HepG2 (cell line): ENCODE data around the gene COPA. TPM values are rescaled to one million over a fixed set of nuclear protein-coding genes. Genes with fewer than 3 reads are reported as not detected.

ENCODE experiments used
- ATAC-seq: fragments of 200-7000 bp; cut with Tn5 transposase; 3 replicates; pipeline ENCODE4 v1.9.1; 2020; ENCODE audit warnings: mild to moderate bottlenecking, moderate library complexity
- BruUV-seq: library from RNA; stranded (reverse); fragments of 400-500 nt; replicated peaks from 2 replicates; lab custom pipeline; 2021; lab: Mats Ljungman, UMichigan
- CTCF ChIA-PET: fragments of 300-600 bp; formaldehyde crosslinking; extraction: SDS; loops from one replicate; lab custom pipeline; 2021; ENCODE audit warnings: low total read pairs, inconsistent platforms, low intra/inter-chr PET ratio; lab: Yijun Ruan, JAX
- POLR2A ChIA-PET: fragments of 350-600 bp; sonication (Branson Sonifier 250); formaldehyde crosslinking; loops from one replicate; lab custom pipeline; 2020; ENCODE audit warnings: antibody characterized with exemption, inconsistent platforms; lab: Yijun Ruan, JAX
- DNase-seq: peaks from one replicate; pipeline ENCODE4 v3.0.0-alpha.2; 2015; ENCODE audit warnings: low spot score
- FAIRE-seq: peaks from 3 replicates; lab custom pipeline; 2011; peaks lifted over from hg19 to GRCh38; lab: Jason Lieb, UNC
- H2AFZ ChIP-seq: one replicate; pipeline ENCODE4 v1.6.1; 2011; ENCODE audit warnings: low read length, inconsistent platforms
- H3K27ac ChIP-seq: fragments of 300-600 bp; 3 replicates; pipeline ENCODE4 v1.8.0; 2011; ENCODE audit warnings: mixed run types, mild to moderate bottlenecking, mixed read lengths, low read length, inconsistent platforms; ENCODE audit not compliant: insufficient read depth; ENCODE audit errors: extremely low read length
- H3K27me3 ChIP-seq, 2 experiments: fragments of 200-600 bp in 1 of 2; 2 replicates in 1 of 2; 3 replicates in 1 of 2; pipeline versions ENCODE4 v1.6.0 to v1.8.0; 2011; ENCODE audit warnings: low read length in 2 of 2, mild to moderate bottlenecking in 2 of 2, moderate library complexity in 2 of 2, inconsistent platforms in 1 of 2; ENCODE audit not compliant: insufficient read depth in 2 of 2, control insufficient read depth in 1 of 2
- H3K36me3 ChIP-seq, 2 experiments: fragments of 200-600 bp in 1 of 2; replicated peaks in 1 of 2; 2 replicates in 1 of 2; 3 replicates in 1 of 2; pipeline versions ENCODE4 v1.5.1 to v1.8.0; 2011; ENCODE audit warnings: low read length in 2 of 2, inconsistent platforms in 1 of 2; ENCODE audit not compliant: insufficient read depth in 2 of 2, control insufficient read depth in 1 of 2
- H3K4me1 ChIP-seq: 2 replicates; pipeline ENCODE4 v1.5.1; 2012; ENCODE audit warnings: low read length, inconsistent platforms; ENCODE audit not compliant: insufficient read depth
- H3K4me2 ChIP-seq: 2 replicates; pipeline ENCODE4 v1.6.0; 2011; ENCODE audit warnings: low read depth, low read length, inconsistent platforms
- H3K4me3 ChIP-seq, 3 experiments: fragments of 200-600 bp in 1 of 3; sonication (generic), shearing (Covaris generic) in 1 of 3; replicated peaks in 1 of 3; 2 replicates each; pipeline ENCODE4 v1.5.1; 2011 to 2016; ENCODE audit warnings: low read length in 3 of 3, inconsistent platforms in 2 of 3, low read depth in 2 of 3, mild to moderate bottlenecking in 2 of 3, control low read depth in 1 of 3, mixed read lengths in 1 of 3; ENCODE audit not compliant: insufficient read depth in 1 of 3
- H3K79me2 ChIP-seq: one replicate; pipeline ENCODE4 v1.6.1; 2011; ENCODE audit warnings: low read length, inconsistent platforms; ENCODE audit not compliant: insufficient read depth
- H3K9ac ChIP-seq: 2 replicates; pipeline ENCODE4 v1.6.0; 2011; ENCODE audit warnings: mild to moderate bottlenecking, low read depth, low read length, inconsistent platforms; ENCODE audit not compliant: insufficient read depth
- H3K9me3 ChIP-seq: 2 replicates; pipeline ENCODE4 v1.5.1; 2012; ENCODE audit warnings: mild to moderate bottlenecking, low read length
- H4K20me1 ChIP-seq: 2 replicates; pipeline ENCODE4 v1.6.0; 2011; ENCODE audit warnings: inconsistent platforms, mild to moderate bottlenecking, low read length, moderate library complexity; ENCODE audit not compliant: insufficient read depth
- ATF1 ChIP-seq: IDR thresholded peaks from 2 replicates; pipeline ENCODE4 v1.6.1; 2016; ENCODE audit warnings: mild to moderate bottlenecking, control low read depth
- FOXA3 ChIP-seq: IDR thresholded peaks from 2 replicates; pipeline ENCODE4 v1.6.1; 2016; ENCODE audit warnings: missing genetic modification reagents, missing compliant biosample characterization
- KAT7 ChIP-seq: IDR thresholded peaks from 2 replicates; pipeline ENCODE4 v1.6.1; 2018; ENCODE audit warnings: borderline replicate concordance, missing compliant biosample characterization
- PTBP1 ChIP-seq: fragments of 200-400 bp; formaldehyde crosslinking; IDR thresholded peaks from 2 replicates; pipeline ENCODE4 v1.6.1; 2018; ENCODE audit warnings: low read length, low read depth; ENCODE audit not compliant: poor library complexity, severe bottlenecking
- YEATS2 ChIP-seq: sonication (generic); formaldehyde crosslinking; IDR thresholded peaks from 2 replicates; pipeline ENCODE4 v1.4.0; 2020; ENCODE audit warnings: missing genetic modification reagents, borderline replicate concordance
- ZFP41 ChIP-seq: sonication (generic); formaldehyde crosslinking; IDR thresholded peaks from 2 replicates; pipeline ENCODE4 v1.4.0; 2020; ENCODE audit warnings: mild to moderate bottlenecking, missing genetic modification reagents, borderline replicate concordance
- ZNF367 ChIP-seq: sonication (generic); formaldehyde crosslinking; IDR thresholded peaks from 2 replicates; pipeline ENCODE4 v1.4.0; 2020; ENCODE audit warnings: missing genetic modification reagents, borderline replicate concordance
- ZNF580 ChIP-seq: IDR thresholded peaks from 2 replicates; pipeline ENCODE4 v1.6.1; 2016; ENCODE audit warnings: low read depth, borderline replicate concordance
- WGBS: methylation state at CpG from one replicate; pipeline ENCODE4 v1.1.6; 2017; ENCODE audit warnings: low lambda C conversion rate; 5-methylcytosine and 5-hydroxymethylcytosine counted together
- in situ Hi-C: cut with HindIII; loops from 2 replicates; pipeline ENCODE4 v1.10.0; 2017; ENCODE audit warnings: low pct_unique_long_range_greater_than_20kb; ENCODE audit not compliant: extremely low pct_ligation_motif_present
- intact Hi-C: fragments of 100-400 bp; cut with micrococcal nuclease; formaldehyde crosslinking; loops from one replicate; pipeline ENCODE4 v1.10.0; 2022; ENCODE audit not compliant: unreplicated experiment
- polyA plus RNA-seq, 8 experiments: library from polyadenylated mRNA; depleted of rRNA in 3 of 8; stranded (reverse) in 7 of 8; unstranded in 1 of 8; fragments of >200 nt; fragmentation: Illumina TruSeq in 4 of 8; extraction: Trizol in 4 of 8; gene quantifications; 2 replicates each; pipeline versions ENCODE4 v1.2.1 to v1.2.3, GENCODE V29; 2011 to 2016; ENCODE audit warnings: low read depth in 4 of 8, missing spikeins in 1 of 8, mixed read lengths in 1 of 8; ENCODE audit not compliant: insufficient read depth in 1 of 8
- total RNA-seq, 5 experiments: library from RNA; depleted of rRNA; stranded (reverse); fragments of >200 nt; fragmentation: Illumina TruSeq; extraction: Trizol; gene quantifications; 2 replicates each; pipeline ENCODE4 v1.2.3, GENCODE V29; 2016; ENCODE audit warnings: low read depth in 1 of 5

Gene COPA
- total and polyA plus RNA-seq, 2 of the 13 experiments (the other 11 are each of a cell fraction or from before 2014, with no cell fraction given) = 160 to 197 TPM

DNA sequence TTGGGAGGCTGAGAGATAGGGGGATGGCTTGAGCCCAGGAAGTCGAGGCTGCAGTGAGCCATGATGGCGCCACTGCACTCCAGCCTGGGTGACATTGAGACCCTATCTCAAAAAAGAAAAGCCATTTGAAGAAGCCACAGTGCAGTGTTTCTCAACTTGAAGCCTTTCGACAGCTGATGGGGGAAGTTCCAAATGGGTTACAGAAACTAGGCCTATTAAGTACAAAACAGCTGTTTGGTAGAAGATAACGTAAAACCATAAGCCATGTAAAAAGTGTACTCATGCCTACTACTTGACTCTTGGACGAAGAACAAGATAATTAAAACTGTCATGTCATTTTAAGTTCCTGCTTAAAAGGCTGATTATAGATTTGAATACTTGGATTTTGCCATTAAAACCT is 16.6 kb downstream of the COPA start:
- no peak for TF ChIP-seq ATF1
- no peak for TF ChIP-seq PTBP1
- DNase-seq (no peak), FAIRE-seq (no peak), ATAC-seq (no peak)
- ChIA-PET POLR2A (no interaction called here), CTCF (no interaction called here)
- BruUV-seq = no TSS peak
- no peak overlapping the region for H3K9ac ChIP-seq
- H3K36me3 ChIP-seq = peaks cover 16 to 86% of the 10 kb centered on the region in 2 experiments
- in situ Hi-C loops (no loop called here), intact Hi-C loops (no loop called here)
- H3K9me3 ChIP-seq = no peaks in the 10 kb centered on the region
- peaks cover 20% of the 10 kb centered on the region for H3K79me2 ChIP-seq
- no peaks in the 10 kb centered on the region for H3K4me1 ChIP-seq
- WGBS = 98% methylated on average over 5 of the region's 5 CpGs
- no peak overlapping the region for H2AFZ ChIP-seq
- H3K27me3 ChIP-seq = no peaks in the 10 kb centered on the region
- no peak overlapping the region for H3K27ac ChIP-seq
- no peak overlapping the region for H3K4me2 ChIP-seq
- no peak overlapping the region for H3K4me3 ChIP-seq
- peaks cover 8% of the 10 kb centered on the region for H4K20me1 ChIP-seq

DNA sequence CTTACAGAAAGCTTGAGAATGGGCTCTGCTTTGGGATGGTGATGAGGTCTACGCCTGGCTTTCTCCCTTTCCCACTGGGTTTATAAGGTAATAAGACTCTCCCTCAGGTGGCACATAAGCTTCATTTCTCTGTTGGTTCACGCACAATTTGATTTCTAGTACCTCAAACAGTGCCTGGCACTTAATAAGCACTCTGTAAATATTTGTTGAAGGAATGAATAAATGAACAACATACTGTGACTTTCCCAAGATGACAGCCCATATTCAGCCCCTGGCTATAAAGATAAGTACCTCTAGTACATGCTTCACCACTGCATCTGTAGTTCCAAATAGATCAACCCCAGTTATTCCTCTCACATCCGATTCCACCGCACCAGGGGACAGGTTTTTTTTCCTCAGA is 17.8 kb downstream of the COPA start:
- CTCF ChIA-PET = no interaction called here
- in situ Hi-C loops = no loop called here
- H2AFZ ChIP-seq = no peak overlapping the region
- no peaks in the 10 kb centered on the region for H3K9me3 ChIP-seq
- peaks cover 28% of the 10 kb centered on the region for H3K79me2 ChIP-seq
- POLR2A ChIA-PET = no interaction called here
- H3K4me2 ChIP-seq = no peak overlapping the region
- H3K9ac ChIP-seq = no peak overlapping the region
- 98% methylated on average over 4 of the region's 4 CpGs for WGBS
- no peak overlapping the region for H3K4me3 ChIP-seq
- no peaks in the 10 kb centered on the region for H3K27me3 ChIP-seq
- H3K36me3 ChIP-seq = peaks cover 14 to 84% of the 10 kb centered on the region in 2 experiments
- ATAC-seq (no peak), FAIRE-seq (no peak), DNase-seq (no peak)
- H4K20me1 ChIP-seq = peaks cover 15% of the 10 kb centered on the region
- BruUV-seq = no TSS peak
- intact Hi-C loops = no loop called here
- TF ChIP-seq ZFP41 (CRISPR knock-in tag) (no peak), ZNF580 (CRISPR knock-in tag) (no peak), FOXA3 (CRISPR knock-in tag) (no peak), ZNF367 (no peak), KAT7 (no peak), YEATS2 (CRISPR knock-in tag) (no peak)
- H3K4me1 ChIP-seq = no peaks in the 10 kb centered on the region
- H3K27ac ChIP-seq = no peak overlapping the region
